Hepatocyte (in vitro differentiated cells): ENCODE data around the gene XIRP2. TPM values are rescaled to one million over a fixed set of nuclear protein-coding genes. Genes with fewer than 3 reads are reported as not detected.

Experiments
- DNase-seq: peaks from one replicate; pipeline ENCODE4 v3.0.0-alpha.2; 2016; ENCODE audit warnings: low spot score
- H2AFZ ChIP-seq: fragments of 200-600 bp; sonication (generic); 2 replicates; pipeline ENCODE4 v1.6.0; 2016; ENCODE audit warnings: antibody characterized with exemption, mild to moderate bottlenecking
- H3K27ac ChIP-seq: fragments of 200-600 bp; sonication (generic); 2 replicates; pipeline ENCODE4 v1.5.1; 2016; ENCODE audit warnings: mild to moderate bottlenecking
- H3K27me3 ChIP-seq: fragments of 200-600 bp; sonication (generic); 2 replicates; pipeline ENCODE4 v1.6.1; 2016
- H3K36me3 ChIP-seq: fragments of 200-600 bp; sonication (generic); replicated peaks from 2 replicates; pipeline ENCODE4 v1.5.1; 2016; ENCODE audit warnings: low read depth; ENCODE audit not compliant: insufficient read depth
- H3K4me1 ChIP-seq: fragments of 200-600 bp; sonication (generic); 2 replicates; pipeline ENCODE4 v1.5.1; 2016; ENCODE audit warnings: mild to moderate bottlenecking, moderate library complexity; ENCODE audit not compliant: insufficient read depth
- H3K4me2 ChIP-seq: fragments of 200-600 bp; sonication (generic); 2 replicates; pipeline ENCODE4 v1.6.0; 2016
- H3K4me3 ChIP-seq: fragments of 200-600 bp; sonication (generic); 2 replicates; pipeline ENCODE4 v1.5.1; 2016; ENCODE audit warnings: mild to moderate bottlenecking
- H3K79me2 ChIP-seq: fragments of 200-600 bp; sonication (generic); 2 replicates; pipeline ENCODE4 v1.6.0; 2017; ENCODE audit warnings: mild to moderate bottlenecking
- H3K9me2 ChIP-seq: fragments of 200-600 bp; sonication (generic); replicated peaks from 2 replicates; pipeline ENCODE4 v1.6.0; 2017; ENCODE audit warnings: mild to moderate bottlenecking; ENCODE audit not compliant: insufficient read depth
- H3K9me3 ChIP-seq: fragments of 200-600 bp; sonication (generic); 2 replicates; pipeline ENCODE4 v1.5.1; 2016; ENCODE audit warnings: low read depth, mild to moderate bottlenecking
- H4K20me1 ChIP-seq: fragments of 200-600 bp; sonication (generic); 2 replicates; pipeline ENCODE4 v1.6.0; 2016; ENCODE audit warnings: mild to moderate bottlenecking; ENCODE audit not compliant: insufficient read depth, poor library complexity, severe bottlenecking
- CTCF ChIP-seq: fragments of 200-600 bp; sonication (generic); IDR thresholded peaks from 2 replicates; pipeline ENCODE4 v1.5.1; 2016; ENCODE audit warnings: antibody characterized with exemption, mild to moderate bottlenecking; ENCODE audit not compliant: poor library complexity
- EZH2 ChIP-seq: fragments of 200-600 bp; sonication (generic); IDR thresholded peaks from 2 replicates; pipeline ENCODE4 v1.6.1; 2016; ENCODE audit warnings: antibody characterized with exemption, mild to moderate bottlenecking, borderline replicate concordance
- EZH2phosphoT487 ChIP-seq: fragments of 200-600 bp; sonication (generic); IDR thresholded peaks from one replicate; pipeline ENCODE4 v1.6.1; 2018; ENCODE audit warnings: antibody characterized with exemption, mild to moderate bottlenecking, low read depth, moderate library complexity; ENCODE audit not compliant: unreplicated experiment, severe bottlenecking
- WGBS: methylation state at CpG from one replicate; pipeline ENCODE4 v1.1.6; 2016; ENCODE audit warnings: low lambda C conversion rate; ENCODE audit errors: missing lambda C conversion rate; 5-methylcytosine and 5-hydroxymethylcytosine counted together
- polyA plus RNA-seq: library from polyadenylated mRNA; unstranded; fragments of >200 nt; fragmentation: Nextera tagmentation; extraction: Ambion mirVana; gene quantifications from 2 replicates; pipeline ENCODE4 v1.2.1, GENCODE V29; 2016
- total RNA-seq: library from RNA; depleted of rRNA; stranded (reverse); fragments of >200 nt; gene quantifications from 2 replicates; pipeline ENCODE4 v1.2.3, GENCODE V29; 2014

The XIRP2 gene
- total and polyA plus RNA-seq, 2 experiments from 2014 or later: not detected

- H3K4me3 ChIP-seq: peak overlapping the region; percentile 43
- peak; percentile 35 for DNase-seq
- WGBS: 3% methylated on average over 39 of the region's 39 CpGs
- H3K27me3 ChIP-seq: peaks cover 39% of the 10 kb centered on the region
- no peak for TF ChIP-seq EZH2
- no peak for TF ChIP-seq EZH2phosphoT487
- TF ChIP-seq CTCF: no peak
- peaks cover 8% of the 10 kb centered on the region for H3K4me1 ChIP-seq
- no peaks in the 10 kb centered on the region for H3K36me3 ChIP-seq
- no peaks in the 10 kb centered on the region for H4K20me1 ChIP-seq
- H3K27ac ChIP-seq: no peak overlapping the region
- H3K4me2 ChIP-seq: peak overlapping the region; percentile 97
- H3K79me2 ChIP-seq: no peaks in the 10 kb centered on the region
- H3K9me2 ChIP-seq: no peaks in the 10 kb centered on the region
- H2AFZ ChIP-seq: peak overlapping the region; percentile 7
- H3K9me3 ChIP-seq: no peaks in the 10 kb centered on the region
Observed at GRCh38 chr2:167293943-167294775, 405.9 kb downstream of the XIRP2 start.

- peaks cover 8% of the 10 kb centered on the region for H3K4me1 ChIP-seq
- no peaks in the 10 kb centered on the region for H3K36me3 ChIP-seq
- WGBS: 34% methylated on average over 5 of the region's 5 CpGs
- no peak overlapping the region for H3K27ac ChIP-seq
- DNase-seq: no peak
- H3K4me3 ChIP-seq: peak overlapping the region; percentile 43
- no peaks in the 10 kb centered on the region for H4K20me1 ChIP-seq
- no peaks in the 10 kb centered on the region for H3K9me3 ChIP-seq
- no peak overlapping the region for H2AFZ ChIP-seq
- H3K79me2 ChIP-seq: no peaks in the 10 kb centered on the region
- H3K4me2 ChIP-seq: peak overlapping the region; percentile 97
- H3K27me3 ChIP-seq: peaks cover 39% of the 10 kb centered on the region
- TF ChIP-seq CTCF (no peak), EZH2 (no peak), EZH2phosphoT487 (no peak)
- no peaks in the 10 kb centered on the region for H3K9me2 ChIP-seq
Observed at GRCh38 chr2:167294776-167295140, 406.5 kb downstream of the XIRP2 start.

GRCh38 chr2:167297292-167297691 lies 409.0 kb downstream of the XIRP2 start:
- no peak overlapping the region for H3K27ac ChIP-seq
- 95% methylated on average over 1 of the region's 1 CpG for WGBS
- DNase-seq: no peak
- no peak overlapping the region for H3K4me2 ChIP-seq
- H3K27me3 ChIP-seq: peaks cover 28% of the 10 kb centered on the region
- TF ChIP-seq EZH2 (no peak), CTCF (no peak), EZH2phosphoT487 (no peak)
- no peaks in the 10 kb centered on the region for H3K9me3 ChIP-seq
- H3K4me1 ChIP-seq: peaks cover 8% of the 10 kb centered on the region
- no peaks in the 10 kb centered on the region for H4K20me1 ChIP-seq
- no peaks in the 10 kb centered on the region for H3K9me2 ChIP-seq
- no peak overlapping the region for H2AFZ ChIP-seq
- H3K36me3 ChIP-seq: no peaks in the 10 kb centered on the region
- no peaks in the 10 kb centered on the region for H3K79me2 ChIP-seq
- H3K4me3 ChIP-seq: no peak overlapping the region
